AG09319 (cell line): ENCODE results near the gene NPB.
A peak's percentile ranks its signal among the peaks of the same experiment; 100 is the strongest.

Source experiments
- DNase-seq: peaks from one replicate; pipeline ENCODE4 v3.0.0-alpha.2; 2010; ENCODE audit warnings: low read depth; ENCODE audit errors: extremely low read depth
- TF ChIP-seq, protein P1 (sequence below): IDR thresholded peaks from 2 replicates; pipeline ENCODE4 v1.5.1; 2011; ENCODE audit warnings: low read depth, mild to moderate bottlenecking, inconsistent platforms, low read length, moderate library complexity

Gene NPB

GRCh38 chr17:81891303-81891552 lies 10.8 kb upstream of the NPB start:
- TF ChIP-seq, protein P1, sequence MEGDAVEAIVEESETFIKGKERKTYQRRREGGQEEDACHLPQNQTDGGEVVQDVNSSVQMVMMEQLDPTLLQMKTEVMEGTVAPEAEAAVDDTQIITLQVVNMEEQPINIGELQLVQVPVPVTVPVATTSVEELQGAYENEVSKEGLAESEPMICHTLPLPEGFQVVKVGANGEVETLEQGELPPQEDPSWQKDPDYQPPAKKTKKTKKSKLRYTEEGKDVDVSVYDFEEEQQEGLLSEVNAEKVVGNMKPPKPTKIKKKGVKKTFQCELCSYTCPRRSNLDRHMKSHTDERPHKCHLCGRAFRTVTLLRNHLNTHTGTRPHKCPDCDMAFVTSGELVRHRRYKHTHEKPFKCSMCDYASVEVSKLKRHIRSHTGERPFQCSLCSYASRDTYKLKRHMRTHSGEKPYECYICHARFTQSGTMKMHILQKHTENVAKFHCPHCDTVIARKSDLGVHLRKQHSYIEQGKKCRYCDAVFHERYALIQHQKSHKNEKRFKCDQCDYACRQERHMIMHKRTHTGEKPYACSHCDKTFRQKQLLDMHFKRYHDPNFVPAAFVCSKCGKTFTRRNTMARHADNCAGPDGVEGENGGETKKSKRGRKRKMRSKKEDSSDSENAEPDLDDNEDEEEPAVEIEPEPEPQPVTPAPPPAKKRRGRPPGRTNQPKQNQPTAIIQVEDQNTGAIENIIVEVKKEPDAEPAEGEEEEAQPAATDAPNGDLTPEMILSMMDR, result no peak
- DNase-seq, result no peak

DNA sequence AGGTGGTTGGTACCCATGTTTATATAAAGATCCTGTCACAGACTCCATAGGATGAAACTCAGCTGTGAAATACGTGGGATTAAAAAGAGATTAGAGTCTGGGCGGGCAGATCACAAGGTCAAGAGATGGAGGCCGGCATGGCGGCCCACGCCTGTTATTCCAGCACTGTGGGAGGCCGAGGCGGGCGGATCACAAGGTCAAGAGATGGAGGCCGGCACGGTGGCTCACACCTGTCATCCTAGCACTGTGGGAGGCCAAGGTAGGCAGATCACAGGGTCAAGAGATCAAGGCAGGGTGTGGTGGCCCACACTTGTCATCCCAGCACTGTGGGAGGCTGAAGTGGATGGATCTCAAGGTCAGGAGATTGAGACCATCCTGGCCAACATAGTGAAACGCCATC lies 6.6 kb upstream of the NPB start:
- no peak for DNase-seq
- TF ChIP-seq, protein P1, result no peak

- DNase-seq, result peak; percentile 23
- TF ChIP-seq, protein P1, result no peak
These were observed 3.8 kb upstream of the NPB start for GRCh38 chr17:81898029-81898866.

GRCh38 chr17:81898885-81899284 lies 3.2 kb upstream of the NPB start:
- DNase-seq, result no peak
- TF ChIP-seq, protein P1, result no peak

GRCh38 chr17:81899514-81900166 lies 2.4 kb upstream of the NPB start:
- DNase-seq, result no peak
- TF ChIP-seq, protein P1, result no peak

DNA sequence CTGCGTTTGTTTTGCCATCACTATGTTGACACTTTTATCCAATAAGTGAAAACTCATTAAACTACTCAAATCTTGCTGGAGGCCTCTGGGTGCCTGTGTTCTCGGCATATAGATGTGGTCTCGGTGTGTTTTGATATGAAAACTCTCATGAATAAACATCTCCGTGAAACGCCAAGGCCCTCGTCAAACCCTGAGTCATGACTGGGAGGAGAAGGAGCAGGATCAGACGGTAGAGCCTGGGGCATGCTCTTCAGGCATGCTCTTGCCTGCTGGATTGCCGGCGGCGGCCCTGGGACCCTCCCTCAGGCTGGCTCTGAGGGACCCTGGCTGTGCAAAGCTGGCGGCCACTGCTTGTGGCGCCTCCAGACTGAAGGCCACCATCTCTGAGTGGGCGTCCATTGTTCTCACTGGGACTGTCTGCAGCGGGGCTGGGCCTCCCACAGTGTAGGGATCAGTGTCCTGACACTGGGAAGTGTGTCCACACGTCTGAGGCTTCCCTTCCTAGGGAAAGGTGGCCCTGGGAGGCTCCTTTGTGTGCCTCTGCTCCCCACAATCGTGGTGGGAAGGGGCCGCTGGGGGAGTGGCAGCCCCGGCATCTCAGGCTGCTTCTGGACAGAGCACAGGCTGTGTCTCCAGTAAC lies 1.7 kb upstream of the NPB start:
- no peak for DNase-seq
- TF ChIP-seq, protein P1, result no peak

DNA sequence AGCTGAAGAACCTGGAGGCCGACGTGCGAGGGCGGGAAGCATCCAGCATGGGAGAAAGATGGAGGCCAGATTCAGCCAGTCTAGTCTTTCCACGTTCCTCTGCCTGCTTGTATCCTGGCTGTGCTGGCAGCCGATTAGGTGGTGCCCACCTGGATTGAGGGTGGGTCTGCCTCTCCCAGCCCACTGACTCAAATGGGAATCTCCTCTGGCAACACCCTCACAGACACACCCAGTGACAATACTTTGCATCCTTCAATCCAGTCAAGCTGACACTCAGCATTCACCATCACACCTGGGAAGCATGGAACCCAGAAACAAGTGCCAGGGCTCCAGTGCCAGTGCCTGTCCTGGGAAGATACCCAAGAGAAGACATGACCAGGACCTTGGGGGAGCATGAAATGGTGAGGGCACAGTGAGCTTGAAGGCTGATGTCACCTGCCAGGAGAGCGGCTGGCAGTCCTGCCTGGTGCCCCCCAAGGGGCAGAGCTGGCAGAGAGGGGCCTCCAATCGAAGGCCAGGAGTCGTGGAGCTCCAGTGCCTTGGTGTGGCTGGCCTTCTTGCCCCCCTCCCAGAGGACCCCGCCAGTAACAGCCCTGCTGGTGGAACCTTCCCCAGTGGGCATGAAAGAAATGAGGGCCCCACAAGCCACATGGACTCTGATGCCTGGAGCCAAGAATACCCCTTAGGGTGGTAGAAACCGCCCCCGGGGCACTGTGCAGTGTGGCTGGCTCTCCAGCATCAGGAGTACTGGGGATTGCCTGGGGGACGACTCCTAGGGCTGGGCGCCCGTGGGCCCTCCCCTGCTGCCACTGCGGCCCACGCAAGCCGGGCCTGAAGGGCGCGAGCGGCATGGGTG lies 643 bp upstream of the NPB start:
- TF ChIP-seq, protein P1, result no peak
- DNase-seq, result no peak
